ELR (cell line): Measurements from ENCODE around the gene CD72.
A peak's percentile ranks its signal among the peaks of the same experiment; 100 is the strongest.
"Not testable (repeated sequence)": the region's sequence is repeated elsewhere in the genome, so short reads cannot be mapped to it uniquely, and the experiment has no call there.

ENCODE experiments used
- DNase-seq: peaks from one replicate; pipeline ENCODE4 v3.0.0-alpha.2; 2015; ENCODE audit warnings: low read depth

CD72 gene

DNA sequence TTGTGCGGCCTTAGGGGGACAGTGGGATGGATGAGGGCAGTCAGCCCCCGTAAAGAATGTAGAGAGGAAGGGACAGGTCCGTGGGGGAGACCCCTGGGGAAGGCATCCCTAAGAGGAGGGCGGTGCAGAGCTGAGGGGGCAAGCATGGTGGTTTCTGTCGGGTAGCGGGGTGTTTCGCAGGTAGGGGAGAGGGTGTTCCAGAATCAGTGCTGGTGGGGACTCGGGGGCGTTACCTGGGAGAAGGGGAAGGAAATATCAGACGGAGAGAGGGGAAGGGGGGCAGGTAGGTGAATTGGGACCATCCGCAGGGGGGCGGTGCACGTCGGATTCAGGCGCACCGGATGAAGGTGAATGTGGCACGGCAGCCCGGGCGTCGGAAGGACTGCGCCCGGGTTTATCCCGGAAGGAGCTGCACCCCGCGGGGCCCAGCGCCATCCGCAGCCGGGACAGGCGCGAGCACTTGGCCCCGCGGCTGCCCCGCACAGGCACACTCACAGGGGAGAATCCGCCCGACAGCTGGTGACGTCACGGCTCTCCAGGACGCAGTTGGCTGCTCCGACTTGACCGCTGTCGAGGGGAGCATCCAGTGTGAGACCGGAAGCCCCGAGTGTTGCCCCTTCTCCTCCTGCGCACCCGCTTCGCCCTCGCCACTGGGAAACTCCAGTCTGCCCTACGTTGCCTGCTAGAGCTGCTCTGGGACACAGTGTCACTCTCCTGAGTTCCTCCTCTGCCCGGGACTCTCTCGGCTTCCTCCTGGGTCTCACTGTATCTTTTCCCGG, 1.3 kb downstream of the CD72 start:
- peak; percentile 55 for DNase-seq

DNA sequence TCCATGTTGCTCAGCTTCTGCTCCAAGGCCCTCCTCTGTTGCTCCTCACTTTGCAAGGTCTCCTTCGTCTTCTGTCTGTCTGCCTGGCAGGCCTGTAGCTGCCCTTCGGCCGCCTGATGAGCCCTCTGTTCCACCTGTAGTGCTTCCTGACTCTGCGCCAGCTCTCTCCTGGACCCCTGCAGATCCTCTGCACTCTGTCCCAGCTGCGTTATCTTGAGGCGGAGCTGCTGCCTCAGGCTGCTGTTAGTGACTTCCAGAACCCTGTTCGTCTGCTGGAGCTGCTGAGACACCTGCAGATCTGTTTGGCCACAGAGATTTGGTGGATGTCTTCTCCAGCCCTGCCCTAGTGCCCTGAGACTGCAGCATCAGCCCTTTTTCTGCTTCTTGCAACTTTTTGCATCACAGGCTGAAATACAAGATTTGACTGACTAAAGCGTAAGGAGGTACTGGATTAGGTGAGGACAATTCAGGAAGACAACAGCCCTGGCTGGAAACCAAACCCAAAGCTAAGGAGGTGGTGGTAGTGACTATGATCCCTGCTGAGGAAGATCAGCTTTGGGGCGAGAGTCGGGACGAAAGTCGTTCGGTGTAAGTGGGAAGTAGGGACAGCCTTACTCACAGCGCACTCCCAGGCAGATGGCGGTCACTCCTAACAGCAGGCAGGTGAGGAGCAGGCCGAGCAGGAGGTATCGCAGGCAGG, 2.1 kb downstream of the CD72 start:
- no peak for DNase-seq

DNA sequence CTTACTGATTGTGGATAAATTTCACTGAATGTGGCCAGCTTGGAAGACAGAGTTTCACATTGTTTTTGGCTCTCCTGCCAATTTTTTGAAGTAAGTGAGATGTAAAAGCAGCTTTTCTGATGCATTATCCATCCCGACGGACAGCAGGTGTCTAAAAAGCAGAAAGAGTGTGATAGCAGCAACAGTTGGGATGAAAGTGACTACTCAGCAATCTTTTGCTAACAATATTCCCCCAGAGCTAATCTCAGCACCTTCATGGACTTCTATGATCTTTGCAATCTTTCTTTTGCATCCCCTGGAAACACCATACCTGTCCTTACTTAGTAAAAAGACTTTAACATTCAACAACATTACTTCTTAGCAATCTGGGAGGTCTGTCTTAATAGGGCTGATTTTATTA, 5.4 kb downstream of the CD72 start:
- DNase-seq = no peak

DNA sequence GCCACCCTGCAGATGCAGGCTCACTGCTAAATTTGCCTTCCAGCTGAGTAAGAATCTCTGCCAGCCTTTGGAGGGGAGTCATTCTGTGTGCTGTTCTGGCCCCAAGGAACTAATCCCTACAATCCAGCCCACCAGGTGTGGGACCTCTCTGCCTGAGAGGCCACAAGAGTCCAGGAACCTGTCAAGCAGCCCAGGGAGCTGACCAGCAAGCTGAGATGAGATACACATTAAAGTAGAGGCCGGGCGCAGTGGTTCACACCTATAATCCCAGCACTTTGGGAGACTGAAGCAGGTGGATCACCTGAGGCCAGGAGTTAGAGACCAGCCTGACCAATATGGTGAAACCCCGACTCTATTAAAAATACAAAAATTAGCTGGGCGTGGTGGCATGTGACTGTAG, 6.1 kb downstream of the CD72 start:
- DNase-seq = not testable (repeated sequence)

DNA sequence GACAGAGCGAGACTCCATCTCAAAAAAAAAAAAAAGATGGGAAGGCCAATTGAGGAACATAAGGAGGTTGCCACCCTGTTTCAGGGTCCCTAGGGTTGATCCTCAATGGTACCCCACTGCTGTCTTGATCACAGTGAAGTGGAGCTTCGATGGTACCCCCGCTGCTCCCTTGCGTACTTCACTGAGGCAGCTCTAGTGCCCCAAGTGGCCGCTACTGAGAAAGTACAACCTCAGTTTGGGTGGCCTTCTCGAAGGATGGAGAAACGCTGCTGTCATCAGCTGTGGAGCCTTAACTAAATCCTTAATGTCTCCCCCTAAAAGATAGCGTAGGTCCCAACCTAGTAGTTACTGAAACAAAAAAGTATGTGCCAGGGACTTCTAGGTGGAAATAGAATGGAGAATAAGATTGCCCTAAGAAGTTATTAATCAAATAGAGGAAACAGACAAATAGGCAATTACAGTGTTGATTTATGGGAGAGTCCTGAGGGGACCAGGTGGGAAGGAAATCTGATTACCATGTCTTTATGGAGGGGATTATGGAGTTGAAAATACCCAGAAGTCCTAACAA, 6.9 kb downstream of the CD72 start:
- DNase-seq = peak; percentile 58

DNA sequence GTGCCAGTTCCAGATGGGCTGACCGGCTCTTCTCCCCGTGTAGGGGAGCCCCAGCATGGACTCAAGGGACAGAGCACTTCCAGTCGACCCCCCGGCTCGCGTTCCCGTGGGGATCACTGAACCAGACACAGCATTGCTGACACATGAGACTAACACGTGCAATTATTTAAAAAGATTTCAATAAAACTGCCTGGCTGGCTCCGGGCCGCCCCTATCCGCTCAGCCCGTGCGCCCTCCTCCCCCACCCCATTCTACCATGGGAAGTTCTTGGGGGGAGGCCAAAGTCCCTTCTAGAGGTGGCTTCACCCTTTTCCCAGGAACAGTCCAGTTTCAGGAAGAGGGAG, 8.4 kb downstream of the CD72 start:
- DNase-seq = no peak

DNA sequence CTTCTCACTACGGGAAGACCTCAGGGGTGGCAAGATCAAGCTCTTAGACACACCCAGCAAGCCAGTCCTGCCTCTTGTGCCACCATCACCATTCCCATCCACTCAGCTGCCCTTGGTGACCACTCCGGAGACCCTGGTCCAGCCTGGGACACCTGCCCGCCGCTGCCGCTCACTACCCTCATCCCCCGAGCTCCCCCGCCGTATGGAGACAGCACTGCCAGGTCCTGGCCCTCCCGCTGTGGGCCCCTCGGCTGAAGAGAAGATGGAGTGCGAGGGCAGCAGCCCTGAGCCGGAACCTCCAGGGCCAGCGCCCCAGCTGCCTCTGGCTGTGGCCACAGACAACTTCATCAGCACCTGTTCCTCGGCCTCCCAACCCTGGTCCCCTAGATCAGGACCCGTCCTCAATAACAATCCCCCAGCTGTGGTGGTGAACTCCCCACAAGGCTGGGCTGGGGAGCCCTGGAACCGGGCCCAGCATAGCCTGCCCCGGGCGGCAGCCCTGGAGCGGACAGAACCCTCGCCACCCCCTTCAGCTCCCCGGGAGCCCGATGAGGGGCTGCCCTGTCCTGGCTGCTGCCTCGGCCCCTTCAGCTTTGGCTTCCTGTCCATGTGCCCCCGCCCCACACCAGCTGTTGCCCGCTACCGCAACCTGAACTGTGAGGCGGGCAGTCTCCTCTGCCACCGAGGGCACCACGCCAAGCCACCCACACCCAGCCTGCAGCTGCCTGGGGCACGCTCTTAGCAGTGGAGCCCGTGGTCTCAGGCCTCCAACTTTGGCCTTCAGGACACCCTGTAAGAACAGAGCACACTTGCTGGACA, 9.0 kb downstream of the CD72 start:
- DNase-seq = no peak

DNA sequence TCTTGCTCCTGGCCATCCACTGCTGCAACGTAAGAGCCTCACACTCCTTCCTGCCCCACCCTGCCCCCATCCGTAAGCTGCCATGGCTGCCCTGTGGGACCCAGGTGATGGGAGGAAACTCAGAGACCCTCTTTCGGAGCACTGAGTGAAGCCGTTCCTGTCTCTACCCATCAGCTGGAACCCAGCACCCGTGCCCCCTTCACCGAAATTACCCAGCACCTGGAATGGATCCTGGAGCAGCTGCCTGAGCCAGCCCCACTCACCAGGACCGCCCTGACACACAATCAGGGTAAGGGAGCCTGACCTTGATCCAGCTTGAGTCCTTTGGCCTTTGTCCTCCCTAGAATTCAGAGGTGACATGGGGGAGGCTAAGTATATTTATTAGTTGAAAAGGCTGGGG, 10.0 kb downstream of the CD72 start:
- DNase-seq = no peak

DNA sequence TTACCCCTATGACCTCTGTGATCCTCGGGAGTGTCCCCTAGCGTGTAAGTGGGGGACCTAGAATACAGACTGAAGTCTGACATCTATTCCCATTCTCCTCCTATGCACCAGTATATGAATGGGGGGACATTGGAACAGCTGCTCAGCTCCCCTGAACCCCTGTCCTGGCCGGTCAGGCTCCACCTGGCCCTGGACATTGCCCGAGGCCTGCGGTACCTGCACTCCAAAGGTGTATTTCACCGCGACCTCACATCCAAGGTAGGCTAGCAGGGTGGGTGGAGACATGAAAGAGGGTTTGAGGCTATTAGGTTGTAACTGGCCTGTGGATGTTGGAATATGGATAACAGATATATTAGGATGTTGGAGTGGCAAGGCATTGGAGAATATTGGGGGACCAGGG, 11.5 kb downstream of the CD72 start:
- no peak for DNase-seq

DNA sequence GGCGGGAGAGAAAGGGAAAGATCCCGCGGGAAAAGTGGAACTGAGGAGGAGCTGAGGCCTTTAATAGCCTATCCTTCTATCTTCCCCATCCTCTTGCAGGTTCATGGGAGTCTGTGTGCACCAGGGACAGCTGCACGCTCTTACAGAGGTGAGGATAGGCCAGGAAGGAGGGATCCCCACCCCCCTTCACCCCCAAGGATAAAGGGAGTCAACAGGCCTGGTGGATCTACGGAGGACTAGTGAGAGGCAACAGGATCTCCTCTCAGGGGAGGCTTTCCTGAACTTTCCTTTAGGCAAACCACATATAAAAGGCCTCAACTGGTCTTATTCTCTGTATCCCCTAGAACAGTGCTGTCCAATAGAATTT, 12.1 kb downstream of the CD72 start:
- peak; percentile 22 for DNase-seq

DNA sequence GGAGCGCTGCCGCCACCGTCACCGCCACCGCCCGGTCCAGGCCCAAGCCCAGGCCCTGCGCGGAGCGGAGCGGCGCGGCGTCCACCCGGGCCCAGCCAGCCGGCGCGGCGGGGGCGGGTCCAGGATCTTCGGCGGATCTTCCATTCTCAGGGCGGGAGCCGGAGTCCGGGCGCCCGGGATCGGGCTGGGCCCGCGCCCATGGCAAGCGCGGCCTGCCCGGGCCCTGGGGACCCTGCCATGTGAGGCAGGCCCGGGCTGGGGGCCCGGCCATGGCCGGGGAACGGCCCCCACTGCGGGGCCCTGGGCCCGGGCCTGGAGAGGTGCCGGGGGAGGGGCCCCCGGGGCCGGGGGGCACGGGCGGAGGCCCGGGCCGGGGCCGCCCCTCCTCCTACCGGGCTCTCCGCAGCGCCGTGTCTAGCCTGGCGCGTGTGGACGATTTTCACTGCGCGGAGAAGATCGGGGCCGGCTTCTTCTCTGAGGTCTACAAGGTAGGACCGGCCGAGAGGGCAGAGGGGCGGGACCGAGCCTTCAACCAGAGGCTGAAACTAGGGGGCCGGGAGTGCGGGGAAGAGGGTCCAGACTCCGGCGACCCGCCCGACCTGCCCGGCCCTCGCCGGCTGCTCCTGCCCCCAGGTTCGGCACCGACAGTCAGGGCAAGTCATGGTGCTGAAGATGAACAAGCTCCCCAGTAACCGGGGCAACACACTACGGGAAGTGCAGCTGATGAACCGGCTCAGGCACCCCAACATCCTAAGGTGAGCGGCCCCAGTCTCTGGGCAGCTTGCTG, 12.7 kb downstream of the CD72 start:
- DNase-seq = peak; percentile 32

DNA sequence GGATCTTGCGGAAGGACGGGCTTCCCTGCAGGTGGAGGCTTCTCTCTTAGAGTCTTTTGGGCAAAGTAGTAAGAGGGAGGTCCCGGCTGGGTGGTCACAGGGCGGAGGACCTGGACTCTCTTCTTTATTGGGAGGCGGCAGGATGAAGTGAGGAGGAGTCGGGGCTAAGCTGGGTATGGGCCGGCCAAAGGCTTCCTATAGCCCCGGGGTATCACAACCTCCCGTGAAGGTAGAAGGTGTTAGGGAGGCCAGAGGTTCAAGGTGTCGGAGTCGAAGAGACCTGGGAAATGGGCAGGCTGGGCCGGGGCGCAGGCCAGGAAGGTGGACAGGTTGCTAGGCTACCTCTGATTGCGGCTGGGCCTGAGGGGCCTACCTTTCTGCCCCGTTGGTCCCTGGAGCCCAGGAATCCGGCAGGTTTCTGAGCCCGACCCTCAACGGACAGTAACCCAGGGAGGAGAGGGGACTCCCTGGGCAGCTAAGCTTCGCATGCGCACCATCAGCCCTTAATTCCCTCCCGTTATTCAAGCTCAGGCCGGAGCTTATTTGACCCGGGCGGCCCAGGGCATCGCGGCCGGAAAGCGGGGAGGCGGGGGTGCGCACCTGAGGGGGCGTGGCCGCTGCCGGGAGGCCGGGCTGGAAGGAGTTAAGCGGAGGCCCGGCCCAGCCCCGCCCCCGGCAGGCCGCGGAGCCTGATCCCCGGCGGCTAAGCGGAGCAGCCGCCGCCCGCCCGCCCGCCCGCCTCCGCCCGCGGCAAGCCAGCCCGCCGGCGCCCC, 13.4 kb downstream of the CD72 start, which contains the start of gene TESK1:
TSS of gene TESK1 (plus strand) at position 685 of the 773 bp plus-strand sequence. CDS start 358 bp downstream, outside the sequence.
- peak; percentile 80 for DNase-seq

DNA sequence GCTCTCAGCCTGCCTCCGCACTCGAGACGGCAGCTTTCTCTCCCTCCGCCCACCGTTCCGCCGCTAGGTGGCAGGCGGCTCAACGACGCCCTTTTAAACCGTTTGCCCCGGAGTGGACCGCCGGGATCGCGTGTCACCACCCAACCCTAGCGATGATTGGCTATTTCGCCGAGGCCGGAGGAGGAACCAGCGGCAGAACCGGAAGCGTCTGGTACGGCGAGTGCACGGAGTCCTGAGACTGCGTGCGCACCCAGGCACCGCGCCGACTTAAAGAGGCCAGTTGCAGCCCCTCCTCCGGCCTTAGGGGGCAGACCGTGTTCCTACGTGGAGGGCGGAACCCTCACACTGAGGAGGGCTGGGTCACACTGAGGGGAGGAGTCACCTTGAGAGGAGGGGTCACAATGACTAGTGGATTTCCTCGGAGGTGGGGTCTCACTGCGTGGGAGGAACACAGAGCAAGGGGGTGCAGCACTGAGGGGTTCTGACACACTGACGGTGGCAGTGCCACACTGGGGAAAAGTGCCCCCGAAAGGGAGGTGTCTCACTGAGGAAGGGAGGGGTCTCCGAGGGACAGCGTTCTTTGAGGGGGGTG, 14.1 kb downstream of the CD72 start:
- peak; percentile 100 for DNase-seq

DNA sequence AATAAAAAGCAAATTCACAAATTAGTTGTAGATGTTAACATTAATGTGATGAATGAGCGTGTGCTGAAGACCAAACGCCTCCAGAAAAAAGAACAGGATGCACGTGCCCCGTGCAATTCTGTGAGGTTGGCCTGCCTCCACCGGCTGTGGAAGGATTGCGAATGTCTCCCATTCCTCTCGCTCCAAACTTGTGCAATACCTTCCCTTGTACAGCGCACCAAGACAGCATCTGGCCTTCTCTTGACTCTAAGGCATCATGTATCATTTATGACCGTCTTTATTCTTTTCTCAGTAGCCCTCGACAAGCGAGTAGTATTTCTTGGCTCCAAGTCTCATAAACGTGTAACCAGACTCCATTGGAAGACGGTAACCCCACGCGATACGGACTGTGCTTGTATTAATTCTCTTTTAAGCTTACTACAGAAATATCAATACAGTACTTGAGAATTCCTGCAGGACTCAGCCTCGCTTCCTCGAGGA, 14.7 kb downstream of the CD72 start:
- DNase-seq = peak; percentile 56

DNA sequence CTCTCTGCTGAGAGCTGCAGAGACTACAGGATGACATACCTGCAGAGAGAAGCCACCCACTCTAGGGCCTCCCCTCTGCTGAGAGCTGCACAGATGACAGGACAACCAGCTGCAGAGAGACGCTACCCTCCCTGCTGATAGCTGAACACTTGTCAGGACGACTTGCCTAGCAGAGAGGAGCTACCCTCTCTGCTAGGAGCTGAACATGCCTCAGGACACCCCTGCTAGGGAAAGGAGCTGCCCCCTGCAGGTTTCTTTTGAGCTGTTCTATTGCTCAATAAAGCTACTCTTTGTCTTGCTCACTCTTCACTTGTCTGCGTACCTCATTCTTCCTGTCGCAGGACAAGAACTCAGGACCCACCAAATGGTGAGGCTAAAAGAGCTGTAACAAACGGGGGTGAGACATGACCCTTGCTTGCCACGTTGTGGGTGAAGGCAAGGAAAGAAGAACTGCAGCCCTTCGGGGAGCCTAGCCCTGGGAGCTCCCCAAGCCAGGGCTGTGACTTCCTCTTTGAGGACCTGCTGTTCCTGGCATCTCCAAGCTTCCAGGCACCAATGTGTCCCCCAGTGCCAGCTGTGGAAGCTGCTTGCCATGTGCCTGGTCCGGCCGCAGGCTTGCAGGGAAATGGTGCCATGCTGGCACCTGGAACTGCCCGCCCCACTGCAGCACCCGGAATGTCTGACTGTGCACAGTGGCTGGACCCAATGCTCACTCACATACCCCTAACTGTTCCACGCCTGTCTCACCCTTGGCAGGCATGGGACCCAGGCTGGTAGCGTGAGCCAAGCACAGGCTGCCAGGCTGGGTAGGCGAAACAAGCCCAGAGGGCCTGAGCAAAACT, 18.2 kb downstream of the CD72 start:
- peak; percentile 18 for DNase-seq

DNA sequence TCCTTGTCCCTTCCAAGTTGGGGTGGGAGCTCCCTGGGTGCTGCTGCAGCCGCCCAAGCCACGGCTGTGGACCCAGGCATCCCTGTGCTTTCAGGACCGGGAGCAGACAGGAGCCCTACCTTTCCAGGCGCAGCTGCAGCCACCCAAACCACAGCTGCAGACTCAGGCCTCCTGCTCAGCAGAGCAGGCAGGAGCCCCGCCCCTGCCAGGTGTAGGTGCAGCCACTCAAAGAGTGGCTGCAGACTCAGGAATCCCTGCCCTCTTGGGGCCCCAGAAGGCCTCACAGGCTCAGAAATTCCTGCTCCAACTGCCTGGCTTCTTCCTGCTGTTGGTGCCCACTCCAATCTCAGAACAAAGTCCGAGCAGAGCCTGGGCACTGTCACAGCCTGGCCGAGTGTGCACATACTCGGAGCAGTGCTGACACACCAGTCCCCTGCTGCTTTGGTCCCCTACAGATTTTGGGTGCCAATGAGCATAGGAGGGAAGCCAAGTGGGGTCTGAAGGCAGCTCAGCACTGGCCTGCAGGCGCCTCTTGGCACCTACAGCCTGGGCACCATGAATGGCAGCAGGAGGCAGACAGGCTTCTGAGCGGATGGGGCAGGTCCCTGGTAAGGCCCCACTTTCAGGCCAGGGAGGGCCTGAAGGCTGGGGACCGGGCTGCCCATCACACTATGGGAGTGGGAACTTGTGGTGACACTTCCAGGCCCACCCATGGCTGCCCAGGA, 19.2 kb downstream of the CD72 start:
- no peak for DNase-seq

DNA sequence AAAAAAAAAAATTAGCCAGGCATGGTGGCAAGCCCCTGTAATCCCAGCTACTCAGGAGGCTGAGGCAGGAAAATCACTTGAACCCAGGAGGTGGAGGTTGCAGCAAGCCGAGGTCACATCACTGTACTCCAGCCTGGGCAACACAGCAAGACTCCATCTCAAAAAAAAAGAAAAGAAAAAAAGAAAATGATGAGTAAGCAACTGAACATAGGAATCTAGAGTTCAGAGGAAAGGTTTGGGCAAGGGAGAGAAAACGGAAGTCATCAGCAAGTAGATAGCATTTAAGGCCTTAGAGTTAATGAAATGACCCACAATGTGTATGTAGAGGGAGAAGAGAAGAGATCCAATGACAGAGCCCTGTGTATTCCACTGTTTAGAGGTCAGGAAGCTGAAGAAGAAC, 21.3 kb downstream of the CD72 start:
- not testable (repeated sequence) for DNase-seq

DNA sequence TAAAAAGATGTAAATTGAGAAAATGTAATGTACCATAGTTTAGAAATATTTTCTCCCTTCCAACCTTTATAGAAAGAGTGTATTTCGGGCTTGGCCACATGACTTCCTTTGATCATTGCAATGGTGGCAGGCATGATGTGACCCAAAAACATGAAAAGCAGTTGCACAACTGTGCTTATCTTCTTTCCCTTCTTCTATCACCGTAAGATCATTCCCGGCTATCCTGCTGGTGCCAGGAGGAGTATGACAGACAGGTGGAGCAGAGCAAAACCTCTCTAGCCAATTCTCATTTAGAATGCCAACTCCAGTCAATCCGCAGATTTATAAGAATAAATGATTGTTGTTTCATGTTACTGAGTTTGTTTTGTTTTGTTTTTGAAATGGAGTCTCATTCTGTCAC, 23.7 kb downstream of the CD72 start:
- no peak for DNase-seq

DNA sequence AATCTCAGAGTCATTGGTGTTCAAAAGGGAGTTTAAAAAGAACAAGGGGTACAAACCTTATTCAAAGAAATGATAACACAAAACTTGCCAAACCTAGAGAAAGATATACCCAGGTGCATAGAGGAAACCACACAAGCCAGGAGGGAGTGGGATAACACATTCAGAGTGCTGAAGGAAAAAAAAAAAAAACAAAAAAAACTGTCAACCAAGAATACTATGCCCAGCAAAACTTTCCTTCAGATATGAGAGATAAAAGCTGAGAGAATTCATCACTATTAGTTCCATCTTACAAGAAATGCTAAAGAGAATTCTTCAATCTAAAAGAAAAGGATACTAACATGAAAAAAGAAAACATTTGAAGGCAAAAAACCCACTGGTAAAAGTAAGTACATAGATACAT, 24.6 kb downstream of the CD72 start:
- no peak for DNase-seq
